Measurements from ENCODE around the gene RPS18. TPM values are rescaled to one million over a fixed set of nuclear protein-coding genes. Genes with fewer than 3 reads are reported as not detected.

Gene RPS18
- total and polyA plus RNA-seq, 9 of the 15 experiments (the other 6 are each of a cell fraction or from before 2014, with no cell fraction given): 5,023 to 17,516 (median 8,131) TPM

- TF ChIP-seq ZNF407 (IDR thresholded peaks at IDR 0.05; ENCODE audit: low read depth): no peak
- no peak for TF ChIP-seq ZNF592 (IDR thresholded peaks at IDR 0.05)
- TF ChIP-seq ZNF174 (CRISPR knock-in tag; IDR thresholded peaks at IDR 0.05): no peak
- TF ChIP-seq TCF3 (CRISPR knock-in tag; IDR thresholded peaks at IDR 0.05): no peak
- TF ChIP-seq PHB (CRISPR knock-in tag; IDR thresholded peaks at IDR 0.05): 0 out of 2 replicates have a peak, but pooled peaks have one; percentile 78
- TF ChIP-seq TBL1XR1 (IDR thresholded peaks at IDR 0.05; ENCODE audit: low read length in 2 of 2): no peak
- TF ChIP-seq ARID2 (IDR thresholded peaks at IDR 0.05): no peak
- TF ChIP-seq PURB (CRISPR knock-in tag; IDR thresholded peaks at IDR 0.05; ENCODE audit: low read depth): no peak
- peak; percentile 83 for TF ChIP-seq POLR2H (tag; IDR thresholded peaks at IDR 0.05; ENCODE audit: low read depth)
- TF ChIP-seq ARID4B (CRISPR knock-in tag; IDR thresholded peaks at IDR 0.05): peak; percentile 19; the same call in 1 of the 2 replicates
Measured at GRCh38 chr6:33272275-33273128, 627 bp downstream of the RPS18 start (continued).

All from K562 (cell line).